IPS-18a (cell line): ENCODE results near the gene REPIN1.

Source experiments
- H3K27ac ChIP-seq: one replicate; pipeline ENCODE4 v1.5.1; 2013; ENCODE audit warnings: low read length
- H3K27me3 ChIP-seq: one replicate; pipeline ENCODE4 v1.6.1; 2013; ENCODE audit warnings: mild to moderate bottlenecking, low read length; ENCODE audit not compliant: control insufficient read depth, insufficient read depth
- H3K36me3 ChIP-seq: one replicate; pipeline ENCODE4 v1.6.1; 2013; ENCODE audit warnings: low read depth, low read length; ENCODE audit not compliant: control insufficient read depth
- H3K4me1 ChIP-seq: one replicate; pipeline ENCODE4 v1.6.1; 2013; ENCODE audit warnings: low read depth, low read length; ENCODE audit not compliant: control insufficient read depth
- H3K4me3 ChIP-seq: one replicate; pipeline ENCODE4 v1.5.1; 2013; ENCODE audit warnings: low read length
- H3K9ac ChIP-seq: one replicate; pipeline ENCODE4 v1.6.1; 2013; ENCODE audit warnings: mild to moderate bottlenecking, low read length, moderate library complexity
- H3K9me3 ChIP-seq: one replicate; pipeline ENCODE4 v1.6.1; 2013; ENCODE audit warnings: low read depth, low read length; ENCODE audit not compliant: control insufficient read depth

The REPIN1 gene

GRCh38 chr7:150388306-150388705 lies 19.7 kb downstream of the REPIN1 start:
- Histone ChIP-seq H3K9me3 (no peaks in the 10 kb centered on the region), H3K27ac (no peak overlapping the region), H3K4me3 (no peak overlapping the region), H3K27me3 (no peaks in the 10 kb centered on the region), H3K36me3 (peaks cover 28% of the 10 kb centered on the region), H3K9ac (no peak overlapping the region), H3K4me1 (peaks cover 44% of the 10 kb centered on the region)

DNA sequence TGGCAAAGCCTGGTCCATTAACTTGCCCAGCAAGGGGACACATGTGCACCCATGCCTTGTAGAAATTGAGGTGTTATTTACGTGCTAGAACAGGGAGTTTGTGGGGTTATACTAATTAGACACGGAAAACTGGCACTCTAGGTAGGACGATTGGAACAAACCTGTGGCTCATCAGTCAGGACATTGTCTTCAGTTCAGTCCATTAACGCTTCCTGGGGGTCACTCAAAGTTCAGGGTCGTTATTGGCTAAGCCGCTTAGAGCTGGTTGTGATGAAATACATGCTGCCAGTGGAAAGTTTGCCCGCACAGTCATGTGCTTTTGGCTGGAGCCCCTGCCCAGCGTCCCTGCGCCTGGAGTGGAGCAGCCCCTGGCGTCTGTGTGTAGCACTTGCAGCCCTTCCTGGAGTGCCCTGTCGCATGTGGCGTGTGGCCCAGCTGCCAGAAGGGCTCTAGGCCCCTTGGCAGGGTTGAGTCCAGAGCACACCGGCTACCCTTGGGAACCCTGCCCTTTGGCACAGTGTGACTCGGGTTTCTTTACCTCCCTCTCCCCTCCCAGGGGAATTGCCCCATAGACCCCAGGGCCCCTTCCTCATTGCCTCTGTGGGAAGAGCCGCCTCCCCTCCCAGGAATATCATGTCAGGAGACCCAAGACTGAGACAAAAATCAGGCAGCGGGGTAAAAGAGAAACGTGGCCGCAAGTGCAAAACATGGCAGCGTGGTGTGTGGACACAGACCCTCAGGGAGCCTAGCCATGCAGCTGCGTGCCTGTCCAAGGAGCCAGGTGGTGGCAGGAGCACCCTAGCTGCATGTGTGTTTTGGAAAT lies 20.3 kb downstream of the REPIN1 start:
- Histone ChIP-seq H3K4me3 (no peak overlapping the region), H3K9ac (no peak overlapping the region), H3K36me3 (peaks cover 28% of the 10 kb centered on the region), H3K27ac (no peak overlapping the region), H3K9me3 (no peaks in the 10 kb centered on the region), H3K27me3 (no peaks in the 10 kb centered on the region), H3K4me1 (peaks cover 42% of the 10 kb centered on the region)

GRCh38 chr7:150389532-150389816 lies 20.9 kb downstream of the REPIN1 start:
- Histone ChIP-seq H3K36me3 (peaks cover 28% of the 10 kb centered on the region), H3K9ac (no peak overlapping the region), H3K4me3 (no peak overlapping the region), H3K27ac (no peak overlapping the region), H3K9me3 (no peaks in the 10 kb centered on the region), H3K27me3 (no peaks in the 10 kb centered on the region), H3K4me1 (peaks cover 42% of the 10 kb centered on the region)

DNA sequence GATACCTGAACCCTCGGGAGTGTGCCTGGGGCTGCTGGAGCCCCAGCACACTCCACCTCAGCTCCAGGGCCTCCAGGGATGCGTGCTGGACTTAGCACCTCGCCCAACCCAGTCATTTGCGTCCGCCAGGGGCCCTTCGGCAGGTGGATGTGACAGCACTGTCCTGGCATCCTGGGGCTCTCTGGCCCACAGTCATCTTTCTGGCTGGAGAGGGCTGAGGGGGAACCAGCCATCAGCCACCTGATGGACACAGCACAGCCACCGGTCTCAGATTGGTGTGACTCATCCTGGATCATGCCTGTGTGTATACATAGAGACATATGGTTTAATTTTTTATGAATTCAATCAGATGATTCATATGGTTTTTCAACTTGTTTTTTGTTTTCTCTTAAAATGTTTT lies 21.6 kb downstream of the REPIN1 start:
- Histone ChIP-seq H3K9ac (no peak overlapping the region), H3K27ac (no peak overlapping the region), H3K36me3 (peaks cover 28% of the 10 kb centered on the region), H3K4me3 (no peak overlapping the region), H3K9me3 (no peaks in the 10 kb centered on the region), H3K4me1 (peaks cover 38% of the 10 kb centered on the region), H3K27me3 (no peaks in the 10 kb centered on the region)

DNA sequence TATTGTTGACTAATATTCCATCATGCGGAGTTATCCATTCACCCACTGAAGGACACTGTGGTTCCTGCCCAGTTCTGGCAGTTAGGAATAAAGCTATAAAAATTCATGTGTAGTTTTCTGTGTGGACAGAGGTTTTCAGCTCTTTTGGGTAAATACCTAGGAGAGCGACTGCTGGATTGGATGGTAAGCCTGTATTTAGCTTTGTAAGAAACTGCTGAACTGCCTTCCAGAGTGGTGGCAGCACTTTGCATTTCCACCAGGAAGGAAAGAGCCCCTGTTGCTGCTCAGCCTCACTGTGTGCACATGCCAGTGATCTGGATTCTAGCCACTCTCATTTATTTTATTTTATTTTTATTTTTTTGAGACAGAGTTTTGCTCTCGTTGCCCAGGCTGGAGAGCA lies 24.7 kb downstream of the REPIN1 start:
- Histone ChIP-seq H3K4me3 (no peak overlapping the region), H3K27me3 (no peaks in the 10 kb centered on the region), H3K27ac (no peak overlapping the region), H3K9me3 (no peaks in the 10 kb centered on the region), H3K4me1 (peaks cover 18% of the 10 kb centered on the region), H3K9ac (no peak overlapping the region), H3K36me3 (peaks cover 22% of the 10 kb centered on the region)

- Histone ChIP-seq H3K4me1 (peaks cover 39% of the 10 kb centered on the region), H3K27ac (no peak overlapping the region), H3K9ac (no peak overlapping the region), H3K27me3 (no peaks in the 10 kb centered on the region), H3K36me3 (no peaks in the 10 kb centered on the region), H3K9me3 (no peaks in the 10 kb centered on the region), H3K4me3 (no peak overlapping the region)
Measured at GRCh38 chr7:150396426-150396825, 27.8 kb downstream of the REPIN1 start.

GRCh38 chr7:150396851-150397260 lies 28.2 kb downstream of the REPIN1 start:
- H3K4me3 ChIP-seq = no peak overlapping the region
- H3K27me3 ChIP-seq = no peaks in the 10 kb centered on the region
- H3K4me1 ChIP-seq = peaks cover 43% of the 10 kb centered on the region
- no peaks in the 10 kb centered on the region for H3K36me3 ChIP-seq
- H3K9me3 ChIP-seq = no peaks in the 10 kb centered on the region
- H3K9ac ChIP-seq = no peak overlapping the region
- H3K27ac ChIP-seq = no peak overlapping the region

DNA sequence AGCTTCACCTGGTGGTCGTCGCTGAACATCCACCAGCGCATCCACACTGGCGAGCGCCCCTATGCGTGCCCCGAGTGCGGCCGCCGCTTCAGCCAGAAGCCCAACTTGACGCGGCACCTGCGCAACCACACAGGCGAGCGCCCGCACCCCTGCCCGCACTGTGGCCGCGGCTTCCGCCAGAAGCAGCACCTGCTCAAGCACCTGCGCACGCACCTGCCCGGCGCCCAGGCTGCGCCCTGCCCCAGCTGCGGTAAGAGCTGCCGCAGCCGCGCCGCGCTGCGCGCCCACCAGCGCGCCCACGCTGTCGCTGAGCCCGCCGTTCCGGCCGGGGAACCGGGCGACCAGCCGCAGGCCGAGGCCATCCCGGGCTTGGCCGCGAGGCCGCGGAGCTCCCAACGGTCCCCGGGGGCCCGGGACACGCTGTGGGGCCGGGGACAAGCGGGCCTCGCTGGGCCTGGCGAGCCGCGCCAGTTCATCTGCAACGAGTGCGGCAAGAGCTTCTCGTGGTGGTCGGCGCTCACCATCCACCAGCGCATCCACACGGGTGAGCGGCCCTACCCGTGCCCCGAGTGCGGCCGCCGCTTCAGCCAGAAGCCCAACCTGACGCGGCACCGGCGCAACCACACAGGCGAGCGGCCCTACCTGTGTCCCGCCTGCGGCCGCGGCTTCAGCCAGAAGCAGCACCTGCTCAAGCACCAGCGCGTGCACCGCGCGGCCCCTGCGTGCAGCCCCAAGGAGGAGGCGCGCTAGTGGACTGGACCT lies 28.9 kb downstream of the REPIN1 start:
- H3K36me3 ChIP-seq = no peaks in the 10 kb centered on the region
- H3K27me3 ChIP-seq = no peaks in the 10 kb centered on the region
- no peak overlapping the region for H3K9ac ChIP-seq
- no peak overlapping the region for H3K27ac ChIP-seq
- peaks cover 50% of the 10 kb centered on the region for H3K4me1 ChIP-seq
- no peak overlapping the region for H3K4me3 ChIP-seq
- no peaks in the 10 kb centered on the region for H3K9me3 ChIP-seq

DNA sequence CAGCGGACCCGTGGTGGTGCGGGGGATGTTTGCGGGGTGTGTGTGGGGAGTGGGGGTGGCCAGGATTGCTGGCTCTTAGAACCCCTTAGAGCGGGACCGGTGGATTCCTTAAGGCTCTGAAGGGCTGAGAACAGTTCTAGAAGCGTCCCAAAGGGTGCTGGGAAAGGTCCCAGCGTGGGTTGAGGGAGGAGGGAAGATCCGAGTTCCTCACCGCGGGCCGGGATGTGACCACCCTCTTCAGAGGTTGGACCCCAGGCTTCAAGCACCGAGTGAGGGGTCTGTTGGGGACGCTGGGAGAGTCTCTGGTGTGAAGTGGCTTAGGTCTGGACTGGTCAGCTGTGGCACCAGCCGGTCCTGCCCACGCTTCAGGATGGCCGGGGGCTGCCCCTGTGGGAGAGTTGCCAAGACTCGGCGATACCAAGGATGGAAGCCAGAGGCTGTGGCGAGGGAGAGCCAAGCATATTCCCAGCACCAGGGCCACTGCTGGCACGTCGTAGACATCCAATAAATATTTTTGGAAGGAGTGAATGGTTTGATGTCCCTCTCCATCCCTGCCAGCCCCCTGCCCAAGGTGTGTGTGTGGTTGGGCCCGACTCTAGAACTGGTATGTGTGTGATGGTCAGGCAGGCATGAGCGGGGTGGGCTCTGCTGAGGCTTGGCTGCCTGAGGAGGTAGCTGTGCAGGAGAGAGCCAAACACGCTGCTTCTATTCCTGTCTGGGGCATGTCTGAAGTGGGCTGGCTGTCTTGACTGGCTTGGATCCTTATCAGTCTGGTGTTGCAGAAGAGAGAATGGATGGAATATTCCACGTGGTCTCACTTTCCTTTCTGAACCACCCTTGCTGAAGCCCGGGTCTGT lies 29.7 kb downstream of the REPIN1 start:
- H3K4me1 ChIP-seq = peaks cover 55% of the 10 kb centered on the region
- H3K9ac ChIP-seq = no peak overlapping the region

GRCh38 chr7:150398965-150399320 lies 30.3 kb downstream of the REPIN1 start:
- Histone ChIP-seq H3K36me3 (no peaks in the 10 kb centered on the region), H3K9ac (no peak overlapping the region), H3K4me3 (no peak overlapping the region), H3K4me1 (peaks cover 59% of the 10 kb centered on the region), H3K27me3 (no peaks in the 10 kb centered on the region), H3K27ac (peak overlapping the region; percentile 29), H3K9me3 (no peaks in the 10 kb centered on the region)

More for the DNA sequence above, 29.7 kb downstream of the REPIN1 start:
- H3K9me3 ChIP-seq = no peaks in the 10 kb centered on the region
- H3K36me3 ChIP-seq = no peaks in the 10 kb centered on the region
- H3K27me3 ChIP-seq = no peaks in the 10 kb centered on the region
- H3K4me3 ChIP-seq = no peak overlapping the region
- no peak overlapping the region for H3K27ac ChIP-seq

- Histone ChIP-seq H3K27ac (peak overlapping the region; percentile 92), H3K36me3 (no peaks in the 10 kb centered on the region), H3K27me3 (no peaks in the 10 kb centered on the region), H3K9me3 (no peaks in the 10 kb centered on the region), H3K4me1 (peaks cover 60% of the 10 kb centered on the region), H3K4me3 (no peak overlapping the region), H3K9ac (peak overlapping the region; percentile 36)
Measured at GRCh38 chr7:150399421-150400007, 30.9 kb downstream of the REPIN1 start.
